H1 (cell line): ENCODE results near the gene SLC25A40. TPM values are rescaled to one million over a fixed set of nuclear protein-coding genes. Genes with fewer than 3 reads are reported as not detected.

Experiments
- CTCF ChIA-PET: fragments of 300-600 bp; sonication (Branson Sonifier 250); formaldehyde crosslinking; loops from one replicate; lab custom pipeline; 2021; ENCODE audit not compliant: partially characterized antibody; lab: Charles Lee
- POLR2A ChIA-PET: fragments of 300-600 bp; sonication (Branson Sonifier 250); formaldehyde crosslinking; loops from one replicate; lab custom pipeline; 2021; ENCODE audit warnings: inconsistent platforms; ENCODE audit not compliant: partially characterized antibody; lab: Charles Lee
- DNase-seq, 2 experiments: peaks; one replicate each; pipeline versions ENCODE4 v3.0.0 to v3.0.0-alpha.2; 2010 to 2022; ENCODE audit warnings: low spot score in 2 of 2, low read depth in 1 of 2, mixed read lengths in 1 of 2
- FAIRE-seq: peaks from 2 replicates; lab custom pipeline; 2011; peaks lifted over from hg19 to GRCh38; lab: Jason Lieb, UNC
- H2AFZ ChIP-seq: 2 replicates; pipeline ENCODE4 v1.8.1; 2012; ENCODE audit warnings: low read length, inconsistent platforms
- H2AK5ac ChIP-seq: 2 replicates; pipeline ENCODE4 v1.6.1; 2013; ENCODE audit warnings: low read depth, low read length
- H2BK120ac ChIP-seq: replicated peaks from 2 replicates; pipeline ENCODE3; 2013; ENCODE audit warnings: low read depth, low read length, inconsistent platforms
- H2BK12ac ChIP-seq: 2 replicates; pipeline ENCODE4 v1.6.1; 2013; ENCODE audit warnings: low read depth, low read length
- H2BK15ac ChIP-seq: 2 replicates; pipeline ENCODE4 v1.6.1; 2013; ENCODE audit warnings: low read length
- H2BK20ac ChIP-seq: 2 replicates; pipeline ENCODE4 v1.6.1; 2013; ENCODE audit warnings: low read length
- H2BK5ac ChIP-seq: 2 replicates; pipeline ENCODE4 v1.6.1; 2013; ENCODE audit warnings: low read depth, low read length
- H3K14ac ChIP-seq: 2 replicates; pipeline ENCODE4 v1.6.1; 2013; ENCODE audit warnings: inconsistent platforms; ENCODE audit not compliant: insufficient read length
- H3K18ac ChIP-seq: 2 replicates; pipeline ENCODE4 v1.6.1; 2013; ENCODE audit warnings: low read length; ENCODE audit errors: extremely low read depth
- H3K23ac ChIP-seq: 2 replicates; pipeline ENCODE4 v1.6.1; 2013; ENCODE audit warnings: inconsistent platforms; ENCODE audit not compliant: insufficient read length
- H3K23me2 ChIP-seq: 2 replicates; pipeline ENCODE4 v1.6.1; 2013; ENCODE audit warnings: low read depth, low read length
- H3K27ac ChIP-seq: 2 replicates; pipeline ENCODE4 v1.6.1; 2011; ENCODE audit warnings: low read depth, low read length, inconsistent platforms
- H3K27me3 ChIP-seq, 4 experiments: replicated peaks in 1 of 4; 1 replicate in 1 of 4; 2 replicates in 3 of 4; pipeline versions ENCODE4 v1.6.1 to v1.8.1; 2011 to 2013; ENCODE audit warnings: low read length in 3 of 4, mild to moderate bottlenecking in 3 of 4, inconsistent platforms in 2 of 4, mixed read lengths in 2 of 4, moderate library complexity in 1 of 4; ENCODE audit not compliant: control insufficient read depth in 3 of 4, insufficient read depth in 3 of 4; ENCODE audit errors: extremely low read depth in 1 of 4
- H3K36me3 ChIP-seq, 4 experiments: 2 replicates each; pipeline versions ENCODE4 v1.6.1 to v1.8.1; 2011 to 2013; ENCODE audit warnings: mild to moderate bottlenecking in 4 of 4, low read length in 3 of 4, moderate library complexity in 2 of 4, control low read depth in 1 of 4, inconsistent platforms in 1 of 4; ENCODE audit not compliant: insufficient read depth in 4 of 4, control insufficient read depth in 2 of 4
- H3K4ac ChIP-seq: replicated peaks from 2 replicates; pipeline ENCODE3; 2013; ENCODE audit warnings: low read length, low read depth, mixed read lengths, inconsistent platforms; ENCODE audit not compliant: insufficient read length
- H3K4me1 ChIP-seq, 4 experiments: replicated peaks in 1 of 4; 1 replicate in 1 of 4; 2 replicates in 3 of 4; pipeline versions ENCODE4 v1.6.1 to v1.8.1; 2011 to 2013; ENCODE audit warnings: low read length in 3 of 4, inconsistent platforms in 2 of 4, mixed read lengths in 1 of 4; ENCODE audit not compliant: insufficient read depth in 4 of 4, control insufficient read depth in 3 of 4
- H3K4me2 ChIP-seq, 2 experiments: 2 replicates each; pipeline versions ENCODE4 v1.6.1 to v1.8.1; 2011 to 2013; ENCODE audit warnings: low read depth in 2 of 2, low read length in 2 of 2, control low read depth in 1 of 2, inconsistent platforms in 1 of 2, mild to moderate bottlenecking in 1 of 2; ENCODE audit not compliant: insufficient read depth in 1 of 2
- H3K4me3 ChIP-seq, 4 experiments: fragments of 200-600, 300-600 bp in 1 of 4; sonication (generic), shearing (Covaris generic), sonication (Bioruptor Twin) in 1 of 4; 2 replicates each; pipeline versions ENCODE4 v1.5.1 to v1.8.1; 2011 to 2016; ENCODE audit warnings: low read length in 4 of 4, low read depth in 3 of 4, control low read depth in 2 of 4, inconsistent platforms in 2 of 4, mild to moderate bottlenecking in 2 of 4, mixed read lengths in 1 of 4, moderate library complexity in 1 of 4; ENCODE audit not compliant: insufficient read depth in 2 of 4; ENCODE audit errors: extremely low read depth in 1 of 4
- H3K56ac ChIP-seq: replicated peaks from 2 replicates; pipeline ENCODE3; 2013; ENCODE audit warnings: low read depth, mild to moderate bottlenecking, mixed read lengths, low read length, inconsistent platforms; ENCODE audit not compliant: insufficient read length
- H3K79me1 ChIP-seq: 2 replicates; pipeline ENCODE4 v1.6.1; 2013; ENCODE audit warnings: low read depth, low read length, control low read depth
- H3K79me2 ChIP-seq, 2 experiments: 2 replicates each; pipeline versions ENCODE4 v1.6.1 to v1.8.1; 2012 to 2013; ENCODE audit warnings: low read length in 2 of 2, mild to moderate bottlenecking in 2 of 2, inconsistent platforms in 1 of 2; ENCODE audit not compliant: insufficient read depth in 2 of 2, control insufficient read depth in 1 of 2
- H3K9ac ChIP-seq, 4 experiments: replicated peaks in 1 of 4; 1 replicate in 1 of 4; 2 replicates in 3 of 4; pipeline versions ENCODE4 v1.6.1 to v1.8.1; 2011 to 2013; ENCODE audit warnings: low read depth in 3 of 4, low read length in 3 of 4, control low read depth in 2 of 4, mild to moderate bottlenecking in 2 of 4, moderate library complexity in 2 of 4, inconsistent platforms in 1 of 4; ENCODE audit errors: extremely low read depth in 1 of 4
- H3K9me3 ChIP-seq, 2 experiments: 2 replicates each; pipeline versions ENCODE4 v1.6.1 to v1.8.1; 2012 to 2013; ENCODE audit warnings: mild to moderate bottlenecking in 2 of 2, moderate library complexity in 2 of 2, control low read depth in 1 of 2, inconsistent platforms in 1 of 2, low read depth in 1 of 2, low read length in 1 of 2, mixed read lengths in 1 of 2; ENCODE audit not compliant: insufficient read depth in 2 of 2
- H4K20me1 ChIP-seq, 2 experiments: replicated peaks in 1 of 2; 2 replicates each; pipeline versions ENCODE3 to v1.8.1; 2011 to 2013; ENCODE audit warnings: inconsistent platforms in 2 of 2, low read length in 2 of 2, mild to moderate bottlenecking in 1 of 2; ENCODE audit not compliant: insufficient read depth in 2 of 2, control insufficient read depth in 1 of 2
- H4K5ac ChIP-seq: 2 replicates; pipeline ENCODE4 v1.6.1; 2013; ENCODE audit warnings: low read length, low read depth, mixed read lengths, inconsistent platforms; ENCODE audit not compliant: insufficient read length
- H4K8ac ChIP-seq: 2 replicates; pipeline ENCODE4 v1.8.0; 2013; ENCODE audit warnings: mild to moderate bottlenecking, moderate library complexity, low read length, inconsistent platforms; ENCODE audit not compliant: insufficient read depth; ENCODE audit errors: extremely low read depth
- H4K91ac ChIP-seq: replicated peaks from 2 replicates; pipeline ENCODE3; 2013; ENCODE audit warnings: low read length, mixed read lengths, inconsistent platforms; ENCODE audit not compliant: insufficient read length
- ATF3 ChIP-seq: IDR thresholded peaks from 2 replicates; pipeline ENCODE4 v1.6.1; 2011; ENCODE audit warnings: low read depth, mild to moderate bottlenecking, low read length; ENCODE audit not compliant: insufficient read depth
- GTF2F1 ChIP-seq: IDR thresholded peaks from 2 replicates; pipeline ENCODE4 v1.6.1; 2012; ENCODE audit warnings: low read depth, low read length, improper control_type of control experiment, borderline replicate concordance
- HDAC6 ChIP-seq: IDR thresholded peaks from one replicate; pipeline ENCODE4 v1.7.1; 2012; ENCODE audit warnings: low read depth, mild to moderate bottlenecking, inconsistent platforms, low read length, moderate library complexity
- RNF2 ChIP-seq: fragments of 200-900, 300-1000 bp; sonication (generic); IDR thresholded peaks from 2 replicates; pipeline ENCODE4 v1.7.1; 2016; ENCODE audit warnings: borderline replicate concordance, low read depth, mild to moderate bottlenecking, antibody characterized with exemption, low read length; ENCODE audit not compliant: poor library complexity, severe bottlenecking; ENCODE audit errors: missing control alignments
- SP4 ChIP-seq: IDR thresholded peaks from 2 replicates; pipeline ENCODE4 v1.6.1; 2012; ENCODE audit warnings: low read length, inconsistent platforms
- WGBS, 2 experiments: shearing (Covaris generic) in 1 of 2; methylation state at CpG; one replicate each; pipeline versions ENCODE4 v1.1.6 to v1.1.7; 2013 to 2015; ENCODE audit warnings: low lambda C conversion rate in 2 of 2, mixed read lengths in 2 of 2, inconsistent platforms in 1 of 2, low coverage in 1 of 2, missing lambda C conversion rate in 1 of 2; ENCODE audit not compliant: insufficient replicate concordance in 2 of 2, insufficient coverage in 1 of 2, insufficient read length in 1 of 2; ENCODE audit errors: extremely low coverage in 1 of 2, missing lambda C conversion rate in 1 of 2; 5-methylcytosine and 5-hydroxymethylcytosine counted together
- polyA plus RNA-seq, 7 experiments: library from polyadenylated mRNA; depleted of rRNA in 3 of 7; stranded (reverse) in 5 of 7; unstranded in 2 of 7; fragments of >200 nt in 5 of 7; fragments of 200-250 nt in 2 of 7; gene quantifications; 1 replicate in 5 of 7; 2 replicates in 1 of 7; 4 replicates in 1 of 7; pipeline versions ENCODE4 v1.2.1 to v1.2.3, GENCODE V29; 2011 to 2013; ENCODE audit warnings: missing spikeins in 2 of 7, mixed read lengths in 2 of 7
- total RNA-seq: library from RNA; stranded (reverse); fragmentation: NEBNext Ultra II Directional; extraction: Animal tissue kit (Norgen Biotek cat#: 25700); gene quantifications from 2 replicates; pipeline ENCODE4 v1.2.1, GENCODE V29; 2021

SLC25A40 gene
- total and polyA plus RNA-seq, 2 of the 8 experiments (the other 6 are each of a cell fraction or from before 2014, with no cell fraction given), result 6.5 to 17.3 TPM

- Histone ChIP-seq H3K27ac (no peak overlapping the region), H2BK5ac (no peak overlapping the region), H3K79me1 (no peaks in the 10 kb centered on the region), H3K9ac (no peak overlapping the region), H4K91ac (no peak overlapping the region), H2BK12ac (no peak overlapping the region), H3K23ac (no peak overlapping the region), H4K5ac (no peak overlapping the region), H3K18ac (no peak overlapping the region), H4K8ac (no peak overlapping the region), H3K79me2 (no peaks in the 10 kb centered on the region), H3K4ac (no peak overlapping the region), H2BK20ac (no peak overlapping the region), H3K4me2 (no peak overlapping the region), H3K36me3 (peaks cover 0 to 13% (median 3%) of the 10 kb centered on the region in 4 experiments; a peak in 4 of 8 replicates), H3K23me2 (no peaks in the 10 kb centered on the region), H3K27me3 (no peaks in the 10 kb centered on the region), H2BK15ac (no peak overlapping the region), H3K14ac (no peak overlapping the region), H3K56ac (no peak overlapping the region), H2AFZ (no peak overlapping the region), H3K4me1 (no peaks in the 10 kb centered on the region; a peak in 1 of 7 replicates), H2BK120ac (no peak overlapping the region), H2AK5ac (no peak overlapping the region), H4K20me1 (peaks cover 0 to 2% of the 10 kb centered on the region in 2 experiments), H3K4me3 (no peak overlapping the region), H3K9me3 (no peaks in the 10 kb centered on the region)
- TF ChIP-seq GTF2F1 (no peak), ATF3 (no peak), HDAC6 (no peak), SP4 (no peak), RNF2 (no peak)
- POLR2A ChIA-PET, result no interaction called here
- DNase-seq, result no peak
- FAIRE-seq, result no peak
- WGBS, 2 experiments, result 89% methylated on average over 6 of the region's 6 CpGs; no CpG with 5 or more reads in 1 of the 2 experiments
- CTCF ChIA-PET, result no interaction called here
Observed at GRCh38 chr7:87852306-87852705, 23.9 kb downstream of the SLC25A40 start.
